ENCODE measurements around the gene USP17L20. TPM values are rescaled to one million over a fixed set of nuclear protein-coding genes. Genes with fewer than 3 reads are reported as not detected.
"Not testable (repeated sequence)": the region's sequence is repeated elsewhere in the genome, so short reads cannot be mapped to it uniquely, and the experiment has no call there.

USP17L20 gene
- total RNA-seq, 1 experiment from 2014 or later, result not detected

- H3K27ac Mint-ChIP-seq; H3K9ac ChIP-seq (ENCODE audit: extremely low read depth, insufficient read length, low read length); H3K14ac ChIP-seq (ENCODE audit: insufficient read depth, low read length); H3K4me1 ChIP-seq (ENCODE audit: insufficient read depth, low read length); H3K79me2 ChIP-seq (ENCODE audit: insufficient read depth, low read length); H3K27ac ChIP-seq (ENCODE audit: insufficient read length, low read depth, low read length); H3K27me3 Mint-ChIP-seq (ENCODE audit: low read depth); H2BK120ac ChIP-seq (ENCODE audit: low read depth, low read length, poor library complexity, severe bottlenecking); H3K18ac ChIP-seq (ENCODE audit: insufficient read length, low read depth, low read length); H3K27me3 ChIP-seq (ENCODE audit: insufficient read depth, low read length); H3K4ac ChIP-seq (ENCODE audit: low read depth, low read length); H3K4me1 Mint-ChIP-seq; H4K91ac ChIP-seq (ENCODE audit: insufficient read length, low read depth, low read length); H2AK5ac ChIP-seq (ENCODE audit: insufficient read length, low read length); H4K5ac ChIP-seq (ENCODE audit: insufficient read length, low read depth, low read length); H4K8ac ChIP-seq (replicated peaks; ENCODE audit: insufficient read length, low read depth, low read length); H3K23ac ChIP-seq (ENCODE audit: insufficient read length, low read depth, low read length); H2BK5ac ChIP-seq (ENCODE audit: insufficient read length, low read length); H2BK12ac ChIP-seq (ENCODE audit: insufficient read length, low read depth, low read length); H3K9me3 ChIP-seq (ENCODE audit: control insufficient read depth, low read depth, low read length); H2BK15ac ChIP-seq (ENCODE audit: low read depth, low read length); H3K4me3 Mint-ChIP-seq; H3K4me2 ChIP-seq (ENCODE audit: insufficient read depth, insufficient read length, low read length); DNase-seq; H2AFZ ChIP-seq (ENCODE audit: low read length); H3K56ac ChIP-seq (ENCODE audit: insufficient read length, low read depth, low read length); H2BK20ac ChIP-seq (ENCODE audit: low read depth, low read length, poor library complexity, severe bottlenecking); H3K9me3 Mint-ChIP-seq; H3K23me2 ChIP-seq (ENCODE audit: insufficient read length, low read depth, low read length, poor library complexity, severe bottlenecking); H3T11ph ChIP-seq (ENCODE audit: low read length); H3K36me3 Mint-ChIP-seq (ENCODE audit: insufficient read depth in 1 of 3, low read depth in 3 of 3); H4K20me1 ChIP-seq (ENCODE audit: control insufficient read depth, insufficient read depth, insufficient read length); H3K79me1 ChIP-seq (ENCODE audit: insufficient read depth, low read depth, low read length, poor library complexity, severe bottlenecking): not testable (repeated sequence)
- WGBS (ENCODE audit: extremely low coverage, insufficient read length, low lambda C conversion rate), result 100% methylated on average over 3 of the region's 10 CpGs
Measured at GRCh38 chr4:9271719-9272118, 13.8 kb downstream of the USP17L20 start.

Other genes with a start within 250 kb of the USP17L20 start
- not detected in 2 replicates for gene FAM90A26, start 87.7 kb upstream of the USP17L20 start, total RNA-seq (2021)
- gene USP17L10, start 47.5 kb upstream of the USP17L20 start, total RNA-seq (2021), result not detected in 2 replicates
- not detected in 2 replicates for gene USP17L11, start 42.7 kb upstream of the USP17L20 start, total RNA-seq (2021)
- gene USP17L12, start 38.0 kb upstream of the USP17L20 start, total RNA-seq (2021), result not detected in 2 replicates
- not detected in 2 replicates for gene USP17L13, start 33.2 kb upstream of the USP17L20 start, total RNA-seq (2021)
- not detected in 2 replicates for gene USP17L15, start 23.7 kb upstream of the USP17L20 start, total RNA-seq (2021)
- gene USP17L17, start 14.2 kb upstream of the USP17L20 start, total RNA-seq (2021), result not detected in 2 replicates
- gene USP17L18, start 9.5 kb upstream of the USP17L20 start, total RNA-seq (2021), result not detected in 2 replicates
- gene USP17L19, start 4.7 kb upstream of the USP17L20 start, total RNA-seq (2021), result not detected in 2 replicates
- not detected in 2 replicates for gene USP17L21, start 4.7 kb downstream of the USP17L20 start, total RNA-seq (2021)
- not detected in 2 replicates for gene USP17L22, start 9.5 kb downstream of the USP17L20 start, total RNA-seq (2021)
- gene USP17L24, start 67.0 kb downstream of the USP17L20 start, total RNA-seq (2021), result not detected in 2 replicates
- not detected in 2 replicates for gene USP17L25, start 71.8 kb downstream of the USP17L20 start, total RNA-seq (2021)
- gene USP17L26, start 76.5 kb downstream of the USP17L20 start, total RNA-seq (2021), result not detected in 2 replicates
- not detected in 2 replicates for gene USP17L5, start 81.3 kb downstream of the USP17L20 start, total RNA-seq (2021)
- gene USP17L27, start 86.0 kb downstream of the USP17L20 start, total RNA-seq (2021), result not detected in 2 replicates
- not detected in 2 replicates for gene USP17L28, start 90.8 kb downstream of the USP17L20 start, total RNA-seq (2021)
- not detected in 2 replicates for gene USP17L29, start 95.5 kb downstream of the USP17L20 start, total RNA-seq (2021)
- not detected in 2 replicates for gene USP17L30, start 105.0 kb downstream of the USP17L20 start, total RNA-seq (2021)
- gene DEFB131A, start 186.3 kb downstream of the USP17L20 start, total RNA-seq (2021), result not detected in 2 replicates

All from H9 (cell line).